Neural cell (in vitro differentiated cells): ENCODE measurements around the gene GAB2. TPM values are rescaled to one million over a fixed set of nuclear protein-coding genes. Genes with fewer than 3 reads are reported as not detected.

Source experiments
- H2AFZ ChIP-seq: fragments of 200-600, 300-800 bp; sonication (generic), shearing (Covaris generic); 2 replicates; pipeline ENCODE4 v1.6.0; 2014; ENCODE audit warnings: low read depth, mild to moderate bottlenecking, antibody characterized with exemption, low read length, moderate library complexity
- H3F3A ChIP-seq: fragments of 200-600 bp; shearing (Covaris generic); 2 replicates; pipeline ENCODE4 v1.6.1; 2016; ENCODE audit warnings: mild to moderate bottlenecking, moderate library complexity, mixed read lengths, antibody characterized with exemption, low read length; ENCODE audit not compliant: insufficient read depth, poor library complexity, severe bottlenecking
- H3K27ac ChIP-seq: fragments of 200-600, 300-800 bp; sonication (generic), shearing (Covaris generic); 2 replicates; pipeline ENCODE4 v1.5.1; 2014; ENCODE audit warnings: mild to moderate bottlenecking, low read length, moderate library complexity
- H3K27me3 ChIP-seq: fragments of 300-800, 200-600 bp; sonication (generic), shearing (Covaris generic); 2 replicates; pipeline ENCODE4 v1.6.0; 2014; ENCODE audit warnings: mild to moderate bottlenecking, low read depth, low read length, moderate library complexity; ENCODE audit not compliant: insufficient read depth
- H3K36me3 ChIP-seq: fragments of 300-800, 200-600 bp; sonication (generic), shearing (Covaris generic); 2 replicates; pipeline ENCODE4 v1.5.1; 2014; ENCODE audit warnings: mild to moderate bottlenecking, antibody characterized with exemption, low read length, moderate library complexity; ENCODE audit not compliant: insufficient read depth
- H3K4me2 ChIP-seq: fragments of 300-800, 200-600 bp; sonication (generic), shearing (Covaris generic); 2 replicates; pipeline ENCODE4 v1.6.0; 2014; ENCODE audit warnings: mild to moderate bottlenecking, low read length
- H3K4me3 ChIP-seq: fragments of 300-800, 200-600 bp; sonication (generic), shearing (Covaris generic); 2 replicates; pipeline ENCODE4 v1.5.1; 2014; ENCODE audit warnings: mild to moderate bottlenecking, low read length, moderate library complexity
- H3K79me2 ChIP-seq: fragments of 200-600 bp; shearing (Covaris generic); replicated peaks from 2 replicates; pipeline ENCODE4 v1.6.0; 2014; ENCODE audit warnings: mild to moderate bottlenecking, low read length, moderate library complexity; ENCODE audit not compliant: insufficient read depth
- H3K9ac ChIP-seq: fragments of 300-800, 200-600 bp; sonication (generic), shearing (Covaris generic); 2 replicates; pipeline ENCODE4 v1.6.1; 2016; ENCODE audit warnings: mild to moderate bottlenecking, low read length, mixed read lengths
- H3K9me2 ChIP-seq: fragments of 200-600 bp; shearing (Covaris generic); 2 replicates; pipeline ENCODE4 v1.6.1; 2016; ENCODE audit warnings: mild to moderate bottlenecking, low read length, mixed read lengths; ENCODE audit not compliant: insufficient read depth
- H3K9me3 ChIP-seq: fragments of 200-600, 300-800 bp; sonication (generic), shearing (Covaris generic); 2 replicates; pipeline ENCODE4 v1.6.1; 2016; ENCODE audit warnings: mild to moderate bottlenecking, mixed run types, low read length, moderate library complexity, mixed read lengths
- H4K20me1 ChIP-seq: fragments of 200-600 bp; shearing (Covaris generic); 2 replicates; pipeline ENCODE4 v1.6.1; 2016; ENCODE audit warnings: mild to moderate bottlenecking, mixed run types; ENCODE audit not compliant: insufficient read depth
- CTCF ChIP-seq: fragments of 450-650 bp; IDR thresholded peaks from 2 replicates; pipeline ENCODE4 v1.5.1; 2014; ENCODE audit warnings: antibody characterized with exemption, mild to moderate bottlenecking, moderate library complexity; ENCODE audit not compliant: poor library complexity, severe bottlenecking
- EP300 ChIP-seq: fragments of 450-650 bp; conservative IDR thresholded peaks from 2 replicates; pipeline ENCODE4 v1.6.1; 2014; ENCODE audit warnings: antibody characterized with exemption, mild to moderate bottlenecking, moderate library complexity; ENCODE audit not compliant: poor library complexity, severe bottlenecking
- EZH2 ChIP-seq: fragments of 200-600, 300-800 bp; shearing (Covaris generic), sonication (generic); IDR thresholded peaks from 2 replicates; pipeline ENCODE4 v1.6.1; 2014; ENCODE audit warnings: antibody characterized with exemption, low read length, borderline replicate concordance, mild to moderate bottlenecking; ENCODE audit not compliant: insufficient read depth, poor library complexity, severe bottlenecking
- POLR2AphosphoS5 ChIP-seq: IDR thresholded peaks from 2 replicates; pipeline ENCODE4 v1.6.1; 2012
- RAD21 ChIP-seq: fragments of 450-650 bp; conservative IDR thresholded peaks from 2 replicates; pipeline ENCODE4 v1.6.1; 2014; ENCODE audit warnings: antibody characterized with exemption, mild to moderate bottlenecking, moderate library complexity
- REST ChIP-seq: IDR thresholded peaks from 2 replicates; pipeline ENCODE4 v1.6.1; 2012; ENCODE audit warnings: borderline replicate concordance
- SMC3 ChIP-seq: fragments of 450-650 bp; conservative IDR thresholded peaks from 2 replicates; pipeline ENCODE4 v1.6.1; 2014; ENCODE audit warnings: antibody characterized with exemption, mild to moderate bottlenecking, moderate library complexity; ENCODE audit not compliant: poor library complexity
- TAF1 ChIP-seq: IDR thresholded peaks from 2 replicates; pipeline ENCODE4 v1.6.1; 2012; ENCODE audit warnings: low read depth
- polyA plus RNA-seq: library from polyadenylated mRNA; depleted of rRNA; stranded (reverse); fragments of >200 nt; gene quantifications from 2 replicates; pipeline ENCODE4 v1.2.3, GENCODE V29; 2014

The GAB2 gene
- polyA plus RNA-seq, 1 donor from 2014 or later, result 21.9 TPM

- no peaks in the 10 kb centered on the region for H3K9me3 ChIP-seq
- no peaks in the 10 kb centered on the region for H4K20me1 ChIP-seq
- H3F3A ChIP-seq, result peaks cover 2% of the 10 kb centered on the region
- H3K27me3 ChIP-seq, result no peaks in the 10 kb centered on the region
- no peak overlapping the region for H3K4me2 ChIP-seq
- peak overlapping the region; percentile 55 for H3K27ac ChIP-seq
- H3K9me2 ChIP-seq, result no peaks in the 10 kb centered on the region
- peak; percentile 23 for TF ChIP-seq POLR2AphosphoS5
- no peak for TF ChIP-seq RAD21
- TF ChIP-seq EP300, result peak; percentile 36
- no peak for TF ChIP-seq EZH2
- TF ChIP-seq TAF1, result no peak
- no peak for TF ChIP-seq CTCF
- no peak overlapping the region for H2AFZ ChIP-seq
- H3K4me3 ChIP-seq, result no peak overlapping the region
- H3K79me2 ChIP-seq, result peaks cover 15% of the 10 kb centered on the region
- H3K36me3 ChIP-seq, result no peaks in the 10 kb centered on the region
- no peak overlapping the region for H3K9ac ChIP-seq
Observed at GRCh38 chr11:78339483-78339882, 78.1 kb downstream of the GAB2 start.

- no peak overlapping the region for H2AFZ ChIP-seq
- peak overlapping the region; percentile 55 for H3K27ac ChIP-seq
- H3K27me3 ChIP-seq, result no peaks in the 10 kb centered on the region
- TF ChIP-seq TAF1 (no peak), POLR2AphosphoS5 (no peak), REST (no peak)
- H3K4me2 ChIP-seq, result no peak overlapping the region
- H3K9me3 ChIP-seq, result no peaks in the 10 kb centered on the region
- H3F3A ChIP-seq, result peaks cover 2% of the 10 kb centered on the region
- no peaks in the 10 kb centered on the region for H3K36me3 ChIP-seq
- H3K9me2 ChIP-seq, result no peaks in the 10 kb centered on the region
- H3K4me3 ChIP-seq, result no peak overlapping the region
- H3K9ac ChIP-seq, result no peak overlapping the region
- peaks cover 17% of the 10 kb centered on the region for H3K79me2 ChIP-seq
- no peaks in the 10 kb centered on the region for H4K20me1 ChIP-seq
Observed at GRCh38 chr11:78338702-78339101, 78.9 kb downstream of the GAB2 start.

GRCh38 chr11:78338138-78338537 lies 79.5 kb downstream of the GAB2 start:
- H3F3A ChIP-seq, result peaks cover 2% of the 10 kb centered on the region
- peaks cover 23% of the 10 kb centered on the region for H3K79me2 ChIP-seq
- H3K27me3 ChIP-seq, result no peaks in the 10 kb centered on the region
- H4K20me1 ChIP-seq, result no peaks in the 10 kb centered on the region
- H3K9me3 ChIP-seq, result no peaks in the 10 kb centered on the region
- no peak overlapping the region for H3K4me2 ChIP-seq
- H3K27ac ChIP-seq, result no peak overlapping the region
- H3K9me2 ChIP-seq, result no peaks in the 10 kb centered on the region
- no peak overlapping the region for H3K4me3 ChIP-seq
- no peak overlapping the region for H2AFZ ChIP-seq
- no peak overlapping the region for H3K9ac ChIP-seq
- no peaks in the 10 kb centered on the region for H3K36me3 ChIP-seq
- TF ChIP-seq REST (no peak), POLR2AphosphoS5 (no peak), CTCF (no peak), EZH2 (no peak), SMC3 (no peak)
